Skeletal muscle cell (primary cell): ENCODE data around the gene CDKAL1.

ENCODE experiments used
- DNase-seq: peaks from one replicate; pipeline ENCODE4 v3.0.0-alpha.2; 2010; ENCODE audit warnings: low read depth
- H3K4me3 ChIP-seq: 2 replicates; pipeline ENCODE4 v1.5.1; 2011; ENCODE audit warnings: low read depth, mild to moderate bottlenecking, control low read depth, low read length, moderate library complexity

Gene CDKAL1

DNA sequence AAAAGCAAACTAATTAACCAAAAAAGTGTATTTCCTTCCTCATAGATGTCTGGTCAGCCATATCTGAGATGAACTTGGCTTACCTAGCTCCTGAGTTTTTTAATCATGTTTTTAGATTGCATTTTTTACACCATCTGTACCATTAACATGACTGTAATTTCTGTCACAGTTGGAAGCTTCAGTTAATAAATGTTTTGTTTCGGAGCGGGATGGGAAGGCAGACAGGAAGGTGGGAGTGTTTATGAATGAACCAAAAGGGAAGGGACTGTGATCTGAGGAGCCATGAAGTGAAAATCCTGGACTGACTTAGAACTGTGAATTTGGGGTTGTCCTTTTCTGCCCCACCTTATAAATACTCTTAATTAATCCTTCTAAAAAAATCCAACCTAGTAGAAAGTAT lies 613.7 kb downstream of the CDKAL1 start:
- no peak for DNase-seq
- no peak overlapping the region for H3K4me3 ChIP-seq

GRCh38 chr6:21149470-21149869 lies 615.2 kb downstream of the CDKAL1 start:
- no peak overlapping the region for H3K4me3 ChIP-seq
- DNase-seq: no peak

- no peak overlapping the region for H3K4me3 ChIP-seq
Observed at GRCh38 chr6:21150667-21151066, 616.4 kb downstream of the CDKAL1 start.

GRCh38 chr6:21151119-21151518 lies 616.9 kb downstream of the CDKAL1 start:
- no peak overlapping the region for H3K4me3 ChIP-seq
- DNase-seq: no peak

More at GRCh38 chr6:21150667-21151066, 616.4 kb downstream of the CDKAL1 start:
- DNase-seq: no peak

DNA sequence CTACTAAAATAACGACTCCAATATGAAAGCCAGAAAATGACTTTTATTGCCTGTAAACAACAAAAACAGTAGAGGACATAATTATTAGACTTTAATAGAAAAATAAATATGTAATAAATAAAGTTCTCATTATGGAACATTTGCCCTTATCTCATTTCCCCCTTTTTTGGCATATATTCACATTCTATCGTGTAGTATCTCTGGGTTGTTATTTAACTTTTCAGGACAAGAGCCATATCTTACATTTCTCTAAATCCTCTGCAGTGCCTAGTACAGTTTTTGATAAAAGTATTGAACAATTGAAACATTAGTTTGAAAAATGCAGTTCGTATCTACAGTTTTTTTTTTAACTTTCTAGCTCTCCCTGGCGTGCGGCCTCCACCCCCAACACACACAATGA lies 617.3 kb downstream of the CDKAL1 start:
- DNase-seq: no peak
- no peak overlapping the region for H3K4me3 ChIP-seq

DNA sequence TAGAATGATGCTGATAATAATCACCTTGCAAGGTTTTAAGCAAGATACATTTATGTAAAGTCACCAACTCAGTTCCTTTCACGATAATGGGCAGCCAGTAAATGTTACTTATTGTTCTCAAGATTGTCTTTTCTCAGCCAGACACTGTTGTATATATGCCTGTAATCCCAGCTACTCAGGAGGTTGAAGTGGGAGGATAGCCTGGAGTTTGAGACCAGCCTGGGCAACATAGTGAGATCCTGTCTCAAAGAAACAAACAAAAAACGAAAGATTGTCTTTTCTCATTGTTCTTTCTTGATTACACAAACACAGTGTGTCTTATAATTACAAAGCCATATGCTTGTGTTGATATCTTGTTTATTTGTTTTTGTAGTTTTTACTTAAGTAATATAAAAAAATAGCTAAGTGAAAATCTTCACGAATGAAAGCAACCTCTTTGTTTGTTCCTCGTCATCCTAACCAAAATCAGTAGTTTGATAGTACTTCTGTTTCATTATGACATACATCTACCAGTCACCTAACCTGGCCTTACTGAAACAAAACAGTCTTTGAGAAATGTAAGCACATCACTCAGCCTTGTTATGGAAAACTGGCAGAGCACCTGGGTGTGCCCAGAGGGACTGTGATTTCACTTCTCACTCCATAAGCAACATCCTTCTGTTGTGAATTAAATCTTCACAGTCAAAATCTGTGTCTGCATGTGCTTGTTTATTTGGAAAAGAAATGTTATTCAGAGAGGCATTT lies 623.1 kb downstream of the CDKAL1 start:
- H3K4me3 ChIP-seq: no peak overlapping the region
- DNase-seq: no peak

GRCh38 chr6:21158149-21158548 lies 623.9 kb downstream of the CDKAL1 start:
- H3K4me3 ChIP-seq: no peak overlapping the region
- no peak for DNase-seq

- DNase-seq: no peak
- no peak overlapping the region for H3K4me3 ChIP-seq
Observed at GRCh38 chr6:21158873-21159272, 624.6 kb downstream of the CDKAL1 start.

GRCh38 chr6:21159465-21159864 lies 625.2 kb downstream of the CDKAL1 start:
- no peak for DNase-seq
- H3K4me3 ChIP-seq: no peak overlapping the region

GRCh38 chr6:21161707-21162106 lies 627.5 kb downstream of the CDKAL1 start:
- H3K4me3 ChIP-seq: no peak overlapping the region
- DNase-seq: no peak

GRCh38 chr6:21163110-21163837 lies 629.0 kb downstream of the CDKAL1 start:
- H3K4me3 ChIP-seq: no peak overlapping the region
- DNase-seq: peak; percentile 29

- DNase-seq: no peak
- no peak overlapping the region for H3K4me3 ChIP-seq
Observed at GRCh38 chr6:21163838-21164180, 629.6 kb downstream of the CDKAL1 start.

DNA sequence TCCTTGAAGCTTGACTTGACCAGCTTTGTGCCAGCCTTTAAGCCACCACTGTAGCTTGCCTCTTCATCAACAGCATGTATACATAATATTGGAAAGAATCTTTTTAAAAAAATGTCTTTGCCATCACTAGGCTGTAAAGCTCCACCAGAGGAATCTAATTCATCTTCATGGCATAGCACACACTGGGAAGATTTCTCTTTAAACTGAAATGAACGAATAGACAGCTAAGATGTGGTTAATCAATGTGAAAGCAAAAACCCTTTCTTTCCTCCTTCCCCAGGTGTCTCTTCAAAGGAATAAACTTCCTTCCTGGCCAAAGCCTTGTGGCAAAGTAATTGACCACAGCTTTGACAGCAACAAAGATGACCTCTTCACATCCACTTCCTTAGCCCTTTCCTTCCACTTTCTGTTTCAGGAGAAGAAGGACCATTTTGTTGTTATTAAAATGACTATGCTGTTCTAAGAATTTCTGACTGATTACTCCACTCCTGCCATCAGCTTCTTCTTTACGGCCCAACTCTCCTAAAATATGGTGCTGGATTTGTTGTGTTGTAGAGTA lies 630.6 kb downstream of the CDKAL1 start:
- no peak for DNase-seq
- no peak overlapping the region for H3K4me3 ChIP-seq

GRCh38 chr6:21166754-21167153 lies 632.5 kb downstream of the CDKAL1 start:
- no peak overlapping the region for H3K4me3 ChIP-seq
- DNase-seq: no peak

DNA sequence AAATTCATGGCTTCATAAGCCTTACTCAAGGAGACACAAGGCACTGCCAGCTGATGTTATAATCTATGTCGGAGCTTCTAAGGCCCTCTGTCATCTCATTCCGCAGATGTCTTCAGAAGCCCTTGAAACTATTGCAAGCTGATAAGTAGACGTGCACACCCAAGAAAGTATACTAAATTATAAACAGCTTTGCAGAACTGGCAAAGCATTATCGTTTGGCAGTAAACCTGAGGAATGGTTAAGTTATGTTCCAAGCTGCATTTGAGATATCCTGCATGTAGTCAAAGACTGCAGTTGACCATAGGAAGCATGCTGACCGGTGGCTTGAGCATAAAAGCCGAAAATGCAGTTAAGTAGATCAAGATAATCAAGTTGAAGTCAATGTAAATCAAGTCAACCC lies 633.5 kb downstream of the CDKAL1 start:
- DNase-seq: no peak
- H3K4me3 ChIP-seq: no peak overlapping the region

DNA sequence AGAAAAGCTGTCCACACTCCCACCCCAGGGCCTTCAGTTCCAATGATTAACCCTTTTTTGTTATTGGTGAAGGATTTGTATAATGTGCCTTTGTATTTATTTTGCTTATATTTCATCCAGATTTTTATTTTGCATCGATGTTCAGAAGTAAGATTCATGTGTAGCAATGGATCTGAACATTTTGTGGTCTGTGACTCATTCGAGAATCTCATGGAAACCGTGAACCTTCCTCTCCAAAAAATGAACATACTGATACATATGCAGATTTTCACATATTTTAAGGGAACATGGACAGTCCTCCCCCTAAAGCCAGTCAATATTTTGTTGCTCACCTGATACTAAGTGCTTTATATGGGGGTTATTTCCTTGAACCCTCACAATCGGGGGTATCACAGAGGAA lies 637.5 kb downstream of the CDKAL1 start:
- DNase-seq: no peak
- H3K4me3 ChIP-seq: no peak overlapping the region

DNA sequence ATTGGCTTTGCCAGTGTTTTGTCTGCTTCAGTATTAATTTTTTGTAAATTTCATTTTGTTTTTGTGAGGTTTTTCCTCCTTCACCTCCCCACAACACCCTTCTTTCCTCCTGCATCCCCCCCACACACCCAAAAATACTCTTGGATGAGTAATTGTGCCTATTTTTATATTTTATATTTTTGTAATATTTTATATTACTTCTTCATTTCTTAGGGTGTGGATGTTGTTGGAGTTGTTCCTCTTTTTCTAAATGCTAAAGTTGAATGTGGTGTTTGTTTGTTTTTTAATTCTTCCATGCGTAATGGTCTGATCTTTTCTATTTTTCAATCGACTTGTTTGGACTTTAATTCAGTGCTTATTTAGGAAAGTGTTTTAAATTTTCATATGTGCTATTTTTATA lies 638.8 kb downstream of the CDKAL1 start:
- no peak for DNase-seq
- H3K4me3 ChIP-seq: no peak overlapping the region

GRCh38 chr6:21173678-21174077 lies 639.4 kb downstream of the CDKAL1 start:
- H3K4me3 ChIP-seq: no peak overlapping the region
- no peak for DNase-seq

DNA sequence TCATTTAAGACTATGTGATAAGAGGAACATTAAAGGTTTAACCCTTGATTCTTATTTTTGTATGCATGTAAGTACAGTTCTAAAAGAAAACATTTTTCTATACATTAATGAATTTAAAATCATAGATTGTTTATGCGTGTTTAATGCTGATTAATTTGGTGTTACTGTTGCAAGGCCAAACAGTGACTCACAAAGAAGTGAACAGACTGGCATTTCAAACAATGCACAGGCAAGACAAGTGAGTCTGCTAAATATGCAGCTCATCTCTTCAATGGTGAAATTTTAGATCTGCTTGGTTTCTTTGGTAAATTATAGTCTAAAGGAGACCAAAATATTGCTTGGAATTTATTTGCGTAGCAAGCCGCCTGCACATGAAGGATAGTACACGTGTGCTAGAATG lies 641.9 kb downstream of the CDKAL1 start:
- no peak for DNase-seq

DNA sequence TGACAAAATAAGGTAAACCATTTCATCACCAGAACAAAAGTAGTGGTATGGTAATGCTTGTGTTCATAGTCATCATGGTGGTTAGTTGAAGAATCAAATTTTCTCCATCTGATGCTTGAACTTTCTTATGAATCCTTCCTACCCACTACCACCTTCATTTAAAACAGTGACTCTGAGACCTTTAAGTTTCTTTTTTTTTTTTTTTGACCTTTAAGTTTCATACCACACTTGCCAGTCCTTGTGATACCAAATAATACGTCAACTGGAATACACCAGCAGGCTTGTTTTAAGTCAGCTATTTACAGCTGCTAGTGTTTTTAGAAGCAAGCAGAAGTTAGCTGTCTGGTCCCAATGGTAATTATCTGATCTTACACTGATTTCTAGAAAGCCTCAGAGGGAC lies 645.9 kb downstream of the CDKAL1 start:
- no peak for DNase-seq
- no peak overlapping the region for H3K4me3 ChIP-seq

More for the DNA sequence above, 641.9 kb downstream of the CDKAL1 start:
- H3K4me3 ChIP-seq: no peak overlapping the region

GRCh38 chr6:21180800-21181337 lies 646.6 kb downstream of the CDKAL1 start:
- no peak for DNase-seq
- H3K4me3 ChIP-seq: no peak overlapping the region
